ENCODE data around the gene WNT7B. TPM values are rescaled to one million over a fixed set of nuclear protein-coding genes. Genes with fewer than 3 reads are reported as not detected.

The WNT7B gene
- polyA plus RNA-seq, 1 of the 3 experiments (the other 2 are of a cell fraction) = 0.13 TPM

GRCh38 chr22:45999379-45999971 lies 22.5 kb upstream of the WNT7B start:
- no peaks in the 10 kb centered on the region for H3K9me3 ChIP-seq
- no peak overlapping the region for H3K4me2 ChIP-seq
- no peaks in the 10 kb centered on the region for H3K36me3 ChIP-seq (replicated peaks in 1 of 2; ENCODE audit: control insufficient read depth in 1 of 2, insufficient read depth in 2 of 2, low read length in 1 of 2)
- peaks cover 11% of the 10 kb centered on the region for H3F3A ChIP-seq (replicated peaks; ENCODE audit: insufficient read depth)
- no peaks in the 10 kb centered on the region for H4K20me1 ChIP-seq (ENCODE audit: insufficient read depth)
- no peak overlapping the region for H3K4me3 ChIP-seq (ENCODE audit: low read depth in 2 of 2, low read length in 1 of 2)
- peaks cover 47 to 72% of the 10 kb centered on the region in 2 experiments for H3K4me1 ChIP-seq (ENCODE audit: control insufficient read depth in 1 of 2, insufficient read depth in 2 of 2, low read depth in 1 of 2, low read length in 1 of 2)
- no peak overlapping the region for H3K9ac ChIP-seq
- 92% methylated on average over 14 of the region's 14 CpGs for WGBS (ENCODE audit: low lambda C conversion rate)
- TF ChIP-seq FOSL2 (IDR thresholded peaks at IDR 0.05; ENCODE audit: borderline replicate concordance, low read depth) (no peak), GABPA (IDR thresholded peaks at IDR 0.05; ENCODE audit: low read depth) (no peak)
- ChIA-PET CTCF (interaction anchor here (1.2 to 6.5 kb wide), 4 partner anchors 13 to 122 kb away, joined by 4 to 107 read pairs (median 30); no protein-coding TSS in a partner anchor), POLR2A (no interaction called here)
- peaks cover 30% of the 10 kb centered on the region for H3K79me2 ChIP-seq (ENCODE audit: insufficient read depth)
- no peak overlapping the region for H2AFZ ChIP-seq (ENCODE audit: low read depth)
- DNase-seq = no peak
- no peaks in the 10 kb centered on the region for H3K27me3 ChIP-seq (ENCODE audit: insufficient read depth)
- peak overlapping the region in 1 of 2 experiments; percentile 96; a peak in 1 of 4 replicates for H3K27ac ChIP-seq (ENCODE audit: low read depth in 2 of 2, low read length in 1 of 2)
- no peaks in the 10 kb centered on the region for H3K9me2 ChIP-seq

- Histone ChIP-seq H3F3A (replicated peaks; ENCODE audit: insufficient read depth) (peaks cover 11% of the 10 kb centered on the region), H3K27me3 (ENCODE audit: insufficient read depth) (no peaks in the 10 kb centered on the region), H3K4me1 (ENCODE audit: control insufficient read depth in 1 of 2, insufficient read depth in 2 of 2, low read depth in 1 of 2, low read length in 1 of 2) (peaks cover 40 to 74% of the 10 kb centered on the region in 2 experiments), H3K27ac (ENCODE audit: low read depth in 2 of 2, low read length in 1 of 2) (peak overlapping the region; percentile 96 to 97; a peak in 3 of 4 replicates), H3K9me3 (no peaks in the 10 kb centered on the region), H3K4me3 (ENCODE audit: low read depth in 2 of 2, low read length in 1 of 2) (no peak overlapping the region), H2AFZ (ENCODE audit: low read depth) (no peak overlapping the region), H3K4me2 (no peak overlapping the region), H3K9me2 (no peaks in the 10 kb centered on the region), H3K79me2 (ENCODE audit: insufficient read depth) (peaks cover 30% of the 10 kb centered on the region), H3K9ac (no peak overlapping the region), H3K36me3 (replicated peaks in 1 of 2; ENCODE audit: control insufficient read depth in 1 of 2, insufficient read depth in 2 of 2, low read length in 1 of 2) (no peaks in the 10 kb centered on the region), H4K20me1 (ENCODE audit: insufficient read depth) (no peaks in the 10 kb centered on the region)
- 94% methylated on average over 13 of the region's 13 CpGs for WGBS (ENCODE audit: low lambda C conversion rate)
- ChIA-PET CTCF (interaction anchor here (1.2 to 6.5 kb wide), 7 partner anchors 8 to 354 kb away, joined by 3 to 108 read pairs (median 10); no protein-coding TSS in a partner anchor), POLR2A (interaction anchor here (1.2 to 2.7 kb wide), 4 partner anchors 7 to 80 kb away, joined by 5 to 13 read pairs (median 8); no protein-coding TSS in a partner anchor)
- no peak for DNase-seq
- TF ChIP-seq MXI1 (IDR thresholded peaks at IDR 0.05; ENCODE audit: low read depth, low read length) (no peak), EZH2phosphoT487 (IDR thresholded peaks at IDR 0.05; ENCODE audit: borderline replicate concordance, low read depth) (no peak), IRF3 (IDR thresholded peaks at IDR 0.05; ENCODE audit: low read depth, low read length) (no peak), NRF1 (IDR thresholded peaks at IDR 0.05; ENCODE audit: low read depth, low read length) (no peak), MAX (IDR thresholded peaks at IDR 0.05; ENCODE audit: low read depth) (no peak), PBX3 (IDR thresholded peaks at IDR 0.05) (no peak), USF2 (IDR thresholded peaks at IDR 0.05; ENCODE audit: borderline replicate concordance, low read depth, low read length) (no peak), TAF1 (IDR thresholded peaks at IDR 0.05; ENCODE audit: borderline replicate concordance, low read depth, low read length) (no peak), POLR2AphosphoS5 (IDR thresholded peaks at IDR 0.05; ENCODE audit: low read depth, low read length) (no peak), JUND (IDR thresholded peaks at IDR 0.05) (no peak), CHD2 (IDR thresholded peaks at IDR 0.05; ENCODE audit: low read length, partially characterized antibody) (no peak), SMC3 (IDR thresholded peaks at IDR 0.05; ENCODE audit: low read depth, low read length) (no peak), EP300 (IDR thresholded peaks at IDR 0.05; ENCODE audit: borderline replicate concordance in 1 of 2, low read depth in 1 of 2, low read length in 1 of 2) (no peak), TCF12 (IDR thresholded peaks at IDR 0.05) (no peak), GABPA (IDR thresholded peaks at IDR 0.05; ENCODE audit: low read depth) (no peak), RCOR1 (IDR thresholded peaks at IDR 0.05; ENCODE audit: low read length) (no peak), RXRA (IDR thresholded peaks at IDR 0.05; ENCODE audit: borderline replicate concordance, low read depth) (no peak), MEF2A (IDR thresholded peaks at IDR 0.05; ENCODE audit: borderline replicate concordance, low read depth) (no peak), RAD21 (IDR thresholded peaks at IDR 0.05; ENCODE audit: low read length) (no peak)
Observed at GRCh38 chr22:45998638-45999378, 21.8 kb upstream of the WNT7B start.
